ENCODE results near the gene CREB3L1.
"Not testable (repeated sequence)": the region's sequence is repeated elsewhere in the genome, so short reads cannot be mapped to it uniquely, and the experiment has no call there.

The CREB3L1 gene

GRCh38 chr11:46296528-46297448, 19.3 kb downstream of the CREB3L1 start:
- no peak for DNase-seq

GRCh38 chr11:46298699-46299433, 21.4 kb downstream of the CREB3L1 start:
- no peak for DNase-seq

GRCh38 chr11:46299451-46299961, 22.0 kb downstream of the CREB3L1 start:
- no peak for DNase-seq

GRCh38 chr11:46300270-46300669, 22.8 kb downstream of the CREB3L1 start:
- DNase-seq, result no peak

GRCh38 chr11:46302866-46303265, 25.4 kb downstream of the CREB3L1 start:
- DNase-seq, result no peak

- DNase-seq, result not testable (repeated sequence)
Measured at GRCh38 chr11:46304036-46304435, 26.6 kb downstream of the CREB3L1 start.

- no peak for DNase-seq
Measured at GRCh38 chr11:46304605-46305179, 27.2 kb downstream of the CREB3L1 start.

GRCh38 chr11:46305295-46305694, 27.8 kb downstream of the CREB3L1 start:
- no peak for DNase-seq

- DNase-seq, result no peak
Measured at GRCh38 chr11:46306296-46306853, 28.9 kb downstream of the CREB3L1 start.

GRCh38 chr11:46307369-46307768, 29.9 kb downstream of the CREB3L1 start:
- no peak for DNase-seq

GRCh38 chr11:46307785-46308341, 30.4 kb downstream of the CREB3L1 start:
- no peak for DNase-seq

GRCh38 chr11:46308631-46309419, 31.4 kb downstream of the CREB3L1 start:
- peak; percentile 50 to 72 for DNase-seq

- no peak for DNase-seq
Measured at GRCh38 chr11:46309814-46310259, 32.4 kb downstream of the CREB3L1 start.

GRCh38 chr11:46315033-46315738, 37.7 kb downstream of the CREB3L1 start:
- DNase-seq, result peak; percentile 70 to 74

GRCh38 chr11:46315783-46316563, 38.5 kb downstream of the CREB3L1 start:
- DNase-seq, result no peak

GRCh38 chr11:46319074-46319453, 41.6 kb downstream of the CREB3L1 start:
- no peak for DNase-seq

- DNase-seq, result no peak
Measured at GRCh38 chr11:46321757-46322156, 44.3 kb downstream of the CREB3L1 start.

- no peak for DNase-seq
Measured at GRCh38 chr11:46322759-46323158, 45.3 kb downstream of the CREB3L1 start.

GRCh38 chr11:46326813-46327416, 49.5 kb downstream of the CREB3L1 start:
- no peak for DNase-seq

GRCh38 chr11:46327829-46328228, 50.4 kb downstream of the CREB3L1 start:
- peak in 1 of 2 experiments; percentile 29 for DNase-seq

Data from SHP77 (cell line).